AG10803 (cell line): ENCODE results near the gene ACTL9.
"Not testable (repeated sequence)": the region's sequence is repeated elsewhere in the genome, so short reads cannot be mapped to it uniquely, and the experiment has no call there.

Source experiments
- DNase-seq: peaks from one replicate; pipeline ENCODE4 v3.0.0; 2010; ENCODE audit warnings: low read depth
- H3K4me3 ChIP-seq: 2 replicates; pipeline ENCODE4 v1.5.1; 2011; ENCODE audit warnings: mild to moderate bottlenecking, low read length, control low read depth
- CTCF ChIP-seq: conservative IDR thresholded peaks from 2 replicates; pipeline ENCODE4 v1.5.1; 2011; ENCODE audit warnings: mild to moderate bottlenecking, low read length, control low read depth, inconsistent platforms

ACTL9 gene

GRCh38 chr19:8698433-8699063 lies at the start of gene ACTL9:
Gene ACTL9, minus strand, starts transcription at chr19:8698795. Its CDS starts 94 bp downstream, at chr19:8698701.
- no peak for TF ChIP-seq CTCF
- no peak for DNase-seq

GRCh38 chr19:8739291-8740065 lies 40.9 kb upstream of the ACTL9 start:
- not testable (repeated sequence) for DNase-seq, H3K4me3 ChIP-seq

More at GRCh38 chr19:8698433-8699063, at the start of gene ACTL9:
- no peak within 1 kb of the TSS for H3K4me3 ChIP-seq

GRCh38 chr19:8738377-8738776 lies 39.8 kb upstream of the ACTL9 start:
- DNase-seq, result no peak
- no peak for TF ChIP-seq CTCF
- H3K4me3 ChIP-seq, result no peak overlapping the region

GRCh38 chr19:8731428-8732169 lies 33.0 kb upstream of the ACTL9 start:
- no peak for DNase-seq
- no peak overlapping the region for H3K4me3 ChIP-seq
- no peak for TF ChIP-seq CTCF

GRCh38 chr19:8724276-8724675 lies 25.7 kb upstream of the ACTL9 start:
- H3K4me3 ChIP-seq, result no peak overlapping the region
- TF ChIP-seq CTCF, result no peak
- DNase-seq, result no peak

- no peak for TF ChIP-seq CTCF
- DNase-seq, result no peak
- H3K4me3 ChIP-seq, result no peak overlapping the region
Measured at GRCh38 chr19:8722032-8722431, 23.4 kb upstream of the ACTL9 start.

GRCh38 chr19:8721334-8721733 lies 22.7 kb upstream of the ACTL9 start, which contains the start of gene OR2Z1:
Gene OR2Z1, plus strand, starts transcription at chr19:8721634. Its CDS starts 9,395 bp downstream, at chr19:8731029.
- no peak within 1 kb of the TSS for H3K4me3 ChIP-seq
- no peak for DNase-seq
- TF ChIP-seq CTCF, result no peak

GRCh38 chr19:8710337-8710736 lies 11.7 kb upstream of the ACTL9 start:
- not testable (repeated sequence) for DNase-seq, H3K4me3 ChIP-seq
